ENCODE data around the gene GNAZ. TPM values are rescaled to one million over a fixed set of nuclear protein-coding genes. Genes with fewer than 3 reads are reported as not detected.

Gene GNAZ
- total RNA-seq, 1 experiment from 2014 or later = 0.48 TPM

- intact Hi-C loops (cut with micrococcal nuclease; ENCODE audit: unreplicated experiment) = no loop called here
- no peaks in the 10 kb centered on the region for H3K27me3 Mint-ChIP-seq (ENCODE audit: insufficient read depth, unreplicated experiment)
Measured at GRCh38 chr22:23117891-23118646, 47.8 kb downstream of the GNAZ start.

GRCh38 chr22:23118647-23119493 is 48.6 kb downstream of the GNAZ start:
- H3K4me1 Mint-ChIP-seq (ENCODE audit: low read depth, unreplicated experiment) = no peaks in the 10 kb centered on the region
- Histone ChIP-seq H3K4me1 (no peaks in the 10 kb centered on the region), H3K36me3 (ENCODE audit: control insufficient read depth, insufficient read depth, low read length) (no peaks in the 10 kb centered on the region), H3K27me3 (replicated peaks; ENCODE audit: control insufficient read depth, insufficient read depth, low read length) (no peaks in the 10 kb centered on the region), H3K9me3 (no peaks in the 10 kb centered on the region), H3K4me3 (ENCODE audit: low read depth, low read length) (no peak overlapping the region)
- no peak overlapping the region for H3K4me3 Mint-ChIP-seq (ENCODE audit: unreplicated experiment)
- CTCF ChIA-PET = interaction anchor here (1.1 kb wide), 1 partner anchor 42 kb away, joined by 3 read pairs; no protein-coding TSS in a partner anchor
- H3K36me3 Mint-ChIP-seq (ENCODE audit: insufficient read depth, unreplicated experiment) = no peaks in the 10 kb centered on the region
- no peak for TF ChIP-seq CTCF (IDR thresholded peaks at IDR 0.05; ENCODE audit: insufficient read depth in 1 of 2, low read depth in 1 of 2, low read length in 1 of 2, severe bottlenecking in 1 of 2, unreplicated experiment in 1 of 2)
- intact Hi-C loops (cut with micrococcal nuclease; ENCODE audit: unreplicated experiment) = no loop called here
- DNase-seq = no peak
- no TSS peak for BruUV-seq (replicated peaks)
- H3K27ac Mint-ChIP-seq (ENCODE audit: unreplicated experiment) = no peak overlapping the region
- POLR2A ChIA-PET = no interaction called here
- H3K9me3 Mint-ChIP-seq (ENCODE audit: unreplicated experiment) = no peaks in the 10 kb centered on the region
- no peaks in the 10 kb centered on the region for H3K27me3 Mint-ChIP-seq (ENCODE audit: insufficient read depth, unreplicated experiment)

More at GRCh38 chr22:23117891-23118646, 47.8 kb downstream of the GNAZ start:
- H3K36me3 Mint-ChIP-seq (ENCODE audit: insufficient read depth, unreplicated experiment) = no peaks in the 10 kb centered on the region
- no peaks in the 10 kb centered on the region for H3K9me3 Mint-ChIP-seq (ENCODE audit: unreplicated experiment)
- CTCF ChIA-PET = interaction anchor here (1.1 kb wide), 1 partner anchor 43 kb away, joined by 3 read pairs; no protein-coding TSS in a partner anchor
- TF ChIP-seq CTCF (IDR thresholded peaks at IDR 0.05; ENCODE audit: insufficient read depth in 1 of 2, low read depth in 1 of 2, low read length in 1 of 2, severe bottlenecking in 1 of 2, unreplicated experiment in 1 of 2) = no peak
- BruUV-seq (replicated peaks) = no TSS peak
- no peaks in the 10 kb centered on the region for H3K4me1 Mint-ChIP-seq (ENCODE audit: low read depth, unreplicated experiment)
- POLR2A ChIA-PET = no interaction called here
- H3K27me3 ChIP-seq (replicated peaks; ENCODE audit: control insufficient read depth, insufficient read depth, low read length) = no peaks in the 10 kb centered on the region
- no peak overlapping the region for H3K4me3 Mint-ChIP-seq (ENCODE audit: unreplicated experiment)
- no peak overlapping the region for H3K4me3 ChIP-seq (ENCODE audit: low read depth, low read length)
- H3K27ac Mint-ChIP-seq (ENCODE audit: unreplicated experiment) = no peak overlapping the region
- H3K36me3 ChIP-seq (ENCODE audit: control insufficient read depth, insufficient read depth, low read length) = no peaks in the 10 kb centered on the region
- no peaks in the 10 kb centered on the region for H3K4me1 ChIP-seq
- no peak for DNase-seq
- H3K9me3 ChIP-seq = no peaks in the 10 kb centered on the region

- POLR2A ChIA-PET = no interaction called here
Measured at GRCh38 chr22:23119494-23120414, 49.4 kb downstream of the GNAZ start.

More at GRCh38 chr22:23119494-23120414, 49.4 kb downstream of the GNAZ start:
- TF ChIP-seq CTCF (IDR thresholded peaks at IDR 0.05; ENCODE audit: insufficient read depth in 1 of 2, low read depth in 1 of 2, low read length in 1 of 2, severe bottlenecking in 1 of 2, unreplicated experiment in 1 of 2) = no peak
- no peaks in the 10 kb centered on the region for H3K4me1 Mint-ChIP-seq (ENCODE audit: low read depth, unreplicated experiment)
- no peak overlapping the region for H3K4me3 ChIP-seq (ENCODE audit: low read depth, low read length)
- H3K36me3 ChIP-seq (ENCODE audit: control insufficient read depth, insufficient read depth, low read length) = no peaks in the 10 kb centered on the region
- no peak for DNase-seq
- no peaks in the 10 kb centered on the region for H3K9me3 ChIP-seq
- H3K4me1 ChIP-seq = no peaks in the 10 kb centered on the region
- H3K27me3 Mint-ChIP-seq (ENCODE audit: insufficient read depth, unreplicated experiment) = no peaks in the 10 kb centered on the region
- no peaks in the 10 kb centered on the region for H3K27me3 ChIP-seq (replicated peaks; ENCODE audit: control insufficient read depth, insufficient read depth, low read length)
- H3K4me3 Mint-ChIP-seq (ENCODE audit: unreplicated experiment) = no peak overlapping the region
- no peaks in the 10 kb centered on the region for H3K9me3 Mint-ChIP-seq (ENCODE audit: unreplicated experiment)
- no peak overlapping the region for H3K27ac Mint-ChIP-seq (ENCODE audit: unreplicated experiment)
- intact Hi-C loops (cut with micrococcal nuclease; ENCODE audit: unreplicated experiment) = no loop called here
- BruUV-seq (replicated peaks) = no TSS peak
- no peaks in the 10 kb centered on the region for H3K36me3 Mint-ChIP-seq (ENCODE audit: insufficient read depth, unreplicated experiment)
- CTCF ChIA-PET = no interaction called here
